ENCODE results near the gene HOXA13. TPM values are rescaled to one million over a fixed set of nuclear protein-coding genes. Genes with fewer than 3 reads are reported as not detected.

HOXA13 gene
- total RNA-seq, 1 donor from 2014 or later: not detected

- no peak for TF ChIP-seq CTCF (conservative IDR thresholded peaks at IDR 0.05; ENCODE audit: low read depth, low read length)
- H3K4me3 ChIP-seq (ENCODE audit: low read depth, low read length): no peak overlapping the region
- no peak for DNase-seq (ENCODE audit: low read depth)
Observed at GRCh38 chr7:27229448-27229847, 29.6 kb upstream of the HOXA13 start.

DNA sequence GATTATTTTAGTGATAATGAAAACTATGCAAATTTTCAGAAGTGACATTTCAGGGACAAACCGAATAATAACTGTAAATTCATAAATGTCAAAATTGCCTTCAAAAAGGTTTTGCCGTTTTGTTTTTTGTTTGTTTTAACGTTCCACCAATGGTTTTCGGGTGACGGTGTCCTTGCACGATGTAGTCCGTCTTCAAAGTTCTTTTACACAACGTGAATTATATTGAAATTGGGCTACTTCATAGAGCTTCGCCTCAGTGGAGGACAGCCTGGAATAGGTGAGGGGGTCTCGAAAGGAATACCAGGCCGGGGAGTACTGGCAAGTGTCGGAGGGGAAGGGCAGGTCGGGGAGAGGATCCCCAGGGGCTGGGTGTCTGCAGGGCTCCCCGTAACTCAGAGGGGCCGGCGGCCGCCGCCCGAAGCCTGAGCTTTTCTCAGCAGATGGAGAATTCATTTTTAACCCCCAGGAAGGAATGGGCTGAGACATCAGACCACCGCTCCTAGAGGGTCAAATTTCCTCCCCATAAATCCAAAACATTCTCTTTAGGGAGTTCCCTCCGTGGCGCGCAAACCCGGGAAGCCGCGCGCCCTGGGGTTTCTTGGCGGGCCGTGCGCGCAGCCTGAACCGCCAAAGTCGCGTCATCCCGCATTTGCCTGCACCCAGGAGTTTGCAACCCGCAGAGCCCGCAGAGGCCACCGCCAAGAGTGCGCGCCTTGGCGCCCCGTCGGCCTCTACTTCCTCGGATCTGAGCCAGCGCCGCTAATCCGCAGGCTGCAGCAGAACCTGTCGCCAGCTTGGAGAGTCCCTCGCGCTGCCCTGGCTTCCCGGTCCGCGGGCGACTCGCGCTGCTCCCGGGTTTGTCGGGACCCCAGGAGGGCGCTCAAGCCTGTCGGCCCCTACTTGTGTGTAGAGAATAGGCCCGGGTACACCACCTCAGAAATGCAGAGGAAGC, 25.4 kb upstream of the HOXA13 start:
- no peak for DNase-seq (ENCODE audit: low read depth)
- no peak overlapping the region for H3K4me3 ChIP-seq (ENCODE audit: low read depth, low read length)
- no peak for TF ChIP-seq CTCF (conservative IDR thresholded peaks at IDR 0.05; ENCODE audit: low read depth, low read length)

- DNase-seq (ENCODE audit: low read depth): no peak
- no peak for TF ChIP-seq CTCF (conservative IDR thresholded peaks at IDR 0.05; ENCODE audit: low read depth, low read length)
- no peak overlapping the region for H3K4me3 ChIP-seq (ENCODE audit: low read depth, low read length)
Observed at GRCh38 chr7:27223941-27224575, 24.2 kb upstream of the HOXA13 start.

DNA sequence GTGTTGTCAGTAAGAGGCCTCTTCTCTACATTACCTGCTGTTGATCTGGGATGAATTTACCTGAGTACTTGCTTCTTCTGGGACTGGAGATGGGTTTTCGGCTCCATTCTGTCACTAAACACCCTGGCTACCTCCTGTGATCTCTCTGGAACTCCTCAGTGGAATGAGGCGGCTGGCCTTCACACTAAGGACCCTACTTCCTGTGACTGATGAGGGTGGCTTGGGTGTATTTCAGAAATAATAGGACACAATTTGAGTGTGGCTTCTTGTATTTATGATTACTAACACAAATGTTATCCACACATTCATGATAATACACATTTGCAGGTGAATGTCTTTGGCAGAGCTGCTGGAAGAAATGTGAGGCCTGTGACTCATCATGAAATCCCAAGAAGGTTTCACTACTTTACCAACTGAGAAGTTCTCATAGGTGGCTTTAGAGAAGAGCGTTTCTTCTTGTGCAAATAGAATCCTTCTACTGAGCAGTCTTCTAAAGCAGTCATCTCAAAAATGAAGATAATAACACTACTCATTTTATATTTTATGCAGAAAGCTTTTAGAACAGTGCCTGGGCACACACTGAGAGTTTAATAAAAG, 21.4 kb upstream of the HOXA13 start:
- DNase-seq (ENCODE audit: low read depth): no peak
- no peak overlapping the region for H3K4me3 ChIP-seq (ENCODE audit: low read depth, low read length)
- TF ChIP-seq CTCF (conservative IDR thresholded peaks at IDR 0.05; ENCODE audit: low read depth, low read length): no peak

GRCh38 chr7:27220440-27220955, 20.6 kb upstream of the HOXA13 start:
- no peak for DNase-seq (ENCODE audit: low read depth)
- no peak for TF ChIP-seq CTCF (conservative IDR thresholded peaks at IDR 0.05; ENCODE audit: low read depth, low read length)
- H3K4me3 ChIP-seq (ENCODE audit: low read depth, low read length): no peak overlapping the region

DNA sequence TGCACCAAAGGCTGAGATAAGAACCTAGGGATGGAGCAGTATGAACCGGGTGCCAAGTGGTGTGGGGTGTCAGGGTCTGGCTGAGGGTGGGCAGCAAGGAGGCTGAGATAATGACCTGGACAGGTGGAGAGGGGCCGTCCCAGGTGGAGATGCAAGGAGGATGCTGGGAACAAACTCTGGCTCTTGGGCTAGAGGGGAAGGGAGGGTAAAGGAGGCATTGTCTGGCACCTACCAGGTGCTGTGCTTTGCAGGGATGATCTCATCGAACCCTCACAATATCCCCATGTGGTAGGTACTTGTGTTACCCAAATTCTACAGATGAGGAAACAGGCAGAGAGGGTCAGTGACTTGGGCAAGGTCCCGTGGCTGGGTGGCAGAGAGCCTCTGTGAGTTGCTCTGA, 19.9 kb upstream of the HOXA13 start:
- H3K4me3 ChIP-seq (ENCODE audit: low read depth, low read length): no peak overlapping the region
- DNase-seq (ENCODE audit: low read depth): no peak
- TF ChIP-seq CTCF (conservative IDR thresholded peaks at IDR 0.05; ENCODE audit: low read depth, low read length): no peak

Measured in epithelial cell of proximal tubule (primary cell).